GM21529 (cell line): ENCODE measurements around the gene NKX1-2.

Source experiments
- ATAC-seq: cut with Tn5 transposase; IDR thresholded peaks from one replicate; pipeline ENCODE4 v1.9.1; 2021; ENCODE audit not compliant: unreplicated experiment

NKX1-2 gene

GRCh38 chr10:124418726-124419501 lies 30.9 kb downstream of the NKX1-2 start, which contains the start of gene OAT:
OAT (minus strand) TSS chr10:124418923; CDS start chr10:124412171, 6,752 bp downstream.
- ATAC-seq, result peak; percentile 98

GRCh38 chr10:124417895-124418725 lies 31.7 kb downstream of the NKX1-2 start:
- peak; percentile 28 for ATAC-seq

- ATAC-seq, result no peak
Observed at GRCh38 chr10:124416733-124417132, 33.1 kb downstream of the NKX1-2 start.

- no peak for ATAC-seq
Observed at GRCh38 chr10:124415210-124415609, 34.6 kb downstream of the NKX1-2 start.

- no peak for ATAC-seq
Observed at GRCh38 chr10:124414076-124414475, 35.8 kb downstream of the NKX1-2 start.

GRCh38 chr10:124409696-124410095 lies 40.1 kb downstream of the NKX1-2 start:
- ATAC-seq, result no peak

GRCh38 chr10:124408357-124408756 lies 41.5 kb downstream of the NKX1-2 start:
- no peak for ATAC-seq

GRCh38 chr10:124407456-124407855 lies 42.4 kb downstream of the NKX1-2 start:
- ATAC-seq, result no peak

- peak; percentile 96 for ATAC-seq
Observed at GRCh38 chr10:124403548-124403947, 46.3 kb downstream of the NKX1-2 start.

- ATAC-seq, result no peak
Observed at GRCh38 chr10:124402273-124402672, 47.6 kb downstream of the NKX1-2 start.

GRCh38 chr10:124401633-124402032 lies 48.2 kb downstream of the NKX1-2 start:
- no peak for ATAC-seq
